Measurements from ENCODE around the gene ATG10.

Gene ATG10

DNA sequence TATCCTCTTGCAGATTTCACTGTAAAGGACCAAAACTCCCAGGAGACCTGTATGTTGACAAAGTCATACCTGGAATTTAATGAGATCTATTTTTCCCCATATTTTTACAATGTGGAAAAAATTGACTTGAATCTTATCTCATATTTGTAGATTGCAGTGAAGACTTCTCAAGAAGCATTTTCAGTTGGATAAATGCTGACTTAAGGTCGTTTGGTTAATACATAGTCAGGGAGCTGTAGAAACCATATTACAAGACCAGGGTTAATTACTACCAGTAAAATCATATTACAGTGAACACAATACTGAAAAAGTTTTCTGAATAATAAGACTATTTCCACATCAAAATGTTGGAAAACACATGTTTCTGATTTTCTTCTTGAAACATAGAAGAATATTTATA lies 119.8 kb downstream of the ATG10 start:
- DNase-seq (ENCODE audit: low spot score), result no peak

DNA sequence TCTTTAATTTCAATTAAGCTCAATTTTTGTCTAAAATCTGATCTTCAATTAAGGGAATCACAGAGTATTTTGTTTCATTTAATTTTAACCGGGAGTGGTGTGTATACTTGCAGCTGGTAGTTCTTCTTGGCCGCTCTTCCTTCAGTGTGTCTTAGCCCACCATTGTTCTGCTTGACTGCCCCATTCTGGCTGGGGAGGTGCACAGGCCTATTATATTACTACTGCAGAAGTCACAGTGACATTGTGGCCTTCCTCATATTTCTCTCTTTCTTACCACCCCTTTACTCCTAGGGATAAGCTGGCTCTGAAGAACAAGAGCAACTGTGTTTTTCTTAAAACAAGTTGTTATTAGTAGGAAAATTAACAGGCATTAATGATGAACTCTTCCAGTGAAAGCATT lies 123.7 kb downstream of the ATG10 start:
- ChIA-PET POLR2A (ENCODE audit: low non-redundant PET) (no interaction called here), CTCF (interaction anchor here (0.9 to 1.9 kb wide), 2 partner anchors 11 to 15 kb away, joined by 3 to 8 read pairs; no protein-coding TSS in a partner anchor)
- no peak for DNase-seq (ENCODE audit: low spot score)
- TF ChIP-seq, protein P1, sequence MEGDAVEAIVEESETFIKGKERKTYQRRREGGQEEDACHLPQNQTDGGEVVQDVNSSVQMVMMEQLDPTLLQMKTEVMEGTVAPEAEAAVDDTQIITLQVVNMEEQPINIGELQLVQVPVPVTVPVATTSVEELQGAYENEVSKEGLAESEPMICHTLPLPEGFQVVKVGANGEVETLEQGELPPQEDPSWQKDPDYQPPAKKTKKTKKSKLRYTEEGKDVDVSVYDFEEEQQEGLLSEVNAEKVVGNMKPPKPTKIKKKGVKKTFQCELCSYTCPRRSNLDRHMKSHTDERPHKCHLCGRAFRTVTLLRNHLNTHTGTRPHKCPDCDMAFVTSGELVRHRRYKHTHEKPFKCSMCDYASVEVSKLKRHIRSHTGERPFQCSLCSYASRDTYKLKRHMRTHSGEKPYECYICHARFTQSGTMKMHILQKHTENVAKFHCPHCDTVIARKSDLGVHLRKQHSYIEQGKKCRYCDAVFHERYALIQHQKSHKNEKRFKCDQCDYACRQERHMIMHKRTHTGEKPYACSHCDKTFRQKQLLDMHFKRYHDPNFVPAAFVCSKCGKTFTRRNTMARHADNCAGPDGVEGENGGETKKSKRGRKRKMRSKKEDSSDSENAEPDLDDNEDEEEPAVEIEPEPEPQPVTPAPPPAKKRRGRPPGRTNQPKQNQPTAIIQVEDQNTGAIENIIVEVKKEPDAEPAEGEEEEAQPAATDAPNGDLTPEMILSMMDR (conservative IDR thresholded peaks at IDR 0.05; ENCODE audit: low read depth), result no peak
- H3K27ac ChIP-seq, result no peak overlapping the region

More for the DNA sequence above, 119.8 kb downstream of the ATG10 start:
- no peak overlapping the region for H3K27ac ChIP-seq
- ChIA-PET CTCF (no interaction called here), POLR2A (ENCODE audit: low non-redundant PET) (no interaction called here)
- TF ChIP-seq, protein P1 (conservative IDR thresholded peaks at IDR 0.05; ENCODE audit: low read depth), result no peak

GRCh38 chr5:82096249-82096648 lies 124.4 kb downstream of the ATG10 start:
- CTCF ChIA-PET, result interaction anchor here (0.6 to 1.9 kb wide), 3 partner anchors 10 to 643 kb away, joined by 3 to 8 read pairs (median 3); no protein-coding TSS in a partner anchor
- TF ChIP-seq, protein P1 (conservative IDR thresholded peaks at IDR 0.05; ENCODE audit: low read depth), result no peak

GRCh38 chr5:82100303-82101077 lies 128.7 kb downstream of the ATG10 start:
- ChIA-PET POLR2A (ENCODE audit: low non-redundant PET) (no interaction called here), CTCF (interaction anchor here (0.6 to 0.9 kb wide), 3 partner anchors 86 to 701 kb away, joined by 3 to 4 read pairs (median 4); no protein-coding TSS in a partner anchor)

More at GRCh38 chr5:82096249-82096648, 124.4 kb downstream of the ATG10 start:
- DNase-seq (ENCODE audit: low spot score), result no peak
- H3K27ac ChIP-seq, result no peak overlapping the region
- POLR2A ChIA-PET (ENCODE audit: low non-redundant PET), result no interaction called here

DNA sequence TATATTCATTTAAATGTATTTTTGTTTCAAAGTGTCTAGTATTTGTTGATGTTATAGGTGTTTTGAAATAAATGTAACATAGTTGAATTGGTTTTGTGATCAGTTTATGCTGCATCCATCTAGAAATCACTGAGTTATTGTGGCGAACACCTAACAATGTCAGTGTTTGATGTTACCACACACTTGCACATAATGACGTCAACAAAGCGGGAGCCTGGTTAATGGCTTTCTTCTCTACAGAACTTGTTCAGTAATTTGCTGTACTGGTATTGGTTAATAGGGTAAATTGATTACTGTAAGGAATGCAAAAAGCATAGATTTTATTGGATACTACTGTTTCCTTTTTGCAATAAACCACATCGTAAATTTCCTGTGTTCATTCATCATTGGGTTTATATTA lies 133.0 kb downstream of the ATG10 start:
- CTCF ChIA-PET, result interaction anchor here (0.8 kb wide), 1 partner anchor 80 kb away, joined by 4 read pairs; no protein-coding TSS in a partner anchor
- H3K27ac ChIP-seq, result no peak overlapping the region
- DNase-seq (ENCODE audit: low spot score), result no peak
- POLR2A ChIA-PET (ENCODE audit: low non-redundant PET), result no interaction called here
- TF ChIP-seq, protein P1 (conservative IDR thresholded peaks at IDR 0.05; ENCODE audit: low read depth), result no peak

More at GRCh38 chr5:82100303-82101077, 128.7 kb downstream of the ATG10 start:
- no peak for DNase-seq (ENCODE audit: low spot score)
- TF ChIP-seq, protein P1 (conservative IDR thresholded peaks at IDR 0.05; ENCODE audit: low read depth), result no peak
- H3K27ac ChIP-seq, result no peak overlapping the region

GRCh38 chr5:82105457-82105856 lies 133.6 kb downstream of the ATG10 start:
- H3K27ac ChIP-seq, result no peak overlapping the region

More at GRCh38 chr5:82105457-82105856, 133.6 kb downstream of the ATG10 start:
- ChIA-PET CTCF (interaction anchor here (0.8 to 2.3 kb wide), 3 partner anchors 10 to 80 kb away, joined by 4 to 20 read pairs (median 8); no protein-coding TSS in a partner anchor), POLR2A (ENCODE audit: low non-redundant PET) (no interaction called here)
- no peak for DNase-seq (ENCODE audit: low spot score)
- TF ChIP-seq, protein P1 (conservative IDR thresholded peaks at IDR 0.05; ENCODE audit: low read depth), result no peak

Data from RWPE1 (cell line).